Measurements from ENCODE around the gene ASAP3.

Gene ASAP3

DNA sequence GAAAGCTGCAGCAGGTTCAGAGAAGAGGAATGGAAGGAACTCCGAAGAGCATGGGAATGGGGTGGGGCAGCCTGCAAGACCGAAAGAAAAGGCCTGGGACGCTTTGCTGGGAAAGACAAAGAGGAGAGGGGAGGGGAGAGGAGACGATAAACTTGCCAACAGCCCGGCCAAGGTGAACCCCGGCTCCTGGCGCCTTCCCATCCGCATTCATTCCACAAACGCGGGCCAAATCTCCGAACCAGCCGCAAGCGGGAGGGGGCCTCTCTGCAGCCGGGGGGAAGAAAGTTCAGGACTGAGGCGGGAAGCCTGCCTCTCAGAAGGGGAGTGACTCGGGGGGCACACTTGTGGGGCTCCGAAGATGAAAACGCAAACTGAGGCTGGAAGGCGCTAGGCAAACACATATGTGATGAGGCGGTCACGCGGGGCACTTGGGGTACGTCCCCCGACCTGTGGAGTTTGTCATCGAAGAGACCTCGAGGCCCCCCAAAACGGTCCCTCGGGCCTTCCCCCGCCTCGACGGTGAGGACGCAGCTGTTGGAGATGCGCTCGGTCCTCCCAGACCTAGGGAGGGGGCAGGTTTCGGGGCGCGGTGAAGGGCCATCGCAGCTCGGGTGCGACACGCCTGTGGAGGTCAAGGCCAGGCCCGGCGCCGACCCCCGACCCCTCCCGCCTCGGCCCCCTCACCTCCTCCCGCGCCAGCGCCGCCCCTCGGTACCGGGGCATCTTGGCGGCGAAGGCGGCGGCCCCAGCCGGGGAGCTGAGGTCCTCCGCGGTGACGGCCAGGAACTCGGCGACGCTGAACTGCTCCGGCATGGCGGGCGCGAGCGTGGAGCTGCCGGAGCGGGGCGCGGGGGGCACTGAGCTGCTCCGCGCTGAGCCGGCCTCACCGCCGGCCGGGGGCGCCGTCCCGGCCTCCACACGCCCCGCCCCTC lies at the start of gene ASAP3:
ASAP3 (minus strand) TSS at position 859 of the 932 bp plus-strand sequence; CDS start at position 813, 46 bp downstream.
- FAIRE-seq: no peak

DNA sequence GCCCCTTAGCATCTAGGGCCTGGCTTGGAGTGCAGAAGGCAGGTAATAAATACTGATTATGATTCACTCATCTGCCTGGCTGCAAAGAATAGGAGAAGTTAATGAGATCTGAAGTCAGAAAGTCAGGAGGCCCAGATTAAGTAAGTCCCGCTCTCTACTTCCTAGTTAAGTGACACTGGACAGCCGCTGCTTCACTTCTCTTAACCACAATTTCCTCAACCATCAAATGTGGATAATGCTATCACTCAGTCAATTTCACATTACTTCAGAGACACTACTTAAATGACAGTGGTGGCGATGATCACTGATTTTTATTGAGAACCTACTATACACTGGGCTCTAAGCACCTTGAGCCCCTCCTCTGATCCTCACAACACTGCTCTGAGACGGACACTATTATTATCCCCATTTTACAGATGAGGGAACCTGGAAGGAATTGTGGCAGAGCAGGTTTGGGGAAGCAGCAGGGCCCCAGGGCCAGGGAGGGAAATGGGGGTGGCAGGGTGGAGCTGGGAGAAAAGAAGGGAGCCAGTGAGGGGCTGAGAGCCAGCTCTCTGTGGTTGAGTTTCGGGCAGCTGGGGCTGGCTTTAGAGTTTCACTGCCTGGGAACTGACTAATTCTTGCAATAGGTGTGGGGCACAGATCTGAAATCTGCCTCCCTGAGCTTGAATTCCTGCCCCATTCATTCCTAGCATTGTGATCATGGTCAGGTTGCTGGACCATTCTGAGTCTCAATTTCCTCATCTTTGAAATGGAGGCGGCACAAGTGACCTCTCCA lies 49.5 kb upstream of the ASAP3 start:
- no peak for FAIRE-seq

DNA sequence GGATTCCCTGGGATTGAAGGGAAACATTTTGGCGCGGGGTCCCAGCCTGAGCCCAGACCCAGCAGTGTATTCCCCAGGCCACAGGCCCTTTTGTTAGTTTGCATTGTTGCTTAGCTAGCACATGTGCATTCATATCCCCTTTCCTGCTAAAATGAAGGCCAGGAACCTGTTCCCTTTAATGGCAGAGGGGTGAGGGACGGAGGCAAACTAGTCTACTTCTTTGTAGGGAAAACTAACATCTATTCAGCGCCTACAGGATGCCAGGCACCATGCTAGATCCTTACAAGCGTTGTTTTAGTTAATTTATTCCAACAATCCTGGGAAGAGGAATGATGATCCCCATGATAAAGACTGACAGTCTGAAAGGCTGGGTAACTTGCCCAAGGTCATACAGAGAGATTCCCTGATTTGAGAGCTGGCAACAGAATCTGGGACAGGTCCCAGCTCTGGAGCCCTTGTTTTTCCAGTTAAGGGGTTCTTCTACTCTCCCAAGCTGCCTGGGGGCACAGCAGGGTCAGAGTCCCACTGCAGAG lies 47.6 kb upstream of the ASAP3 start:
- no peak for FAIRE-seq

DNA sequence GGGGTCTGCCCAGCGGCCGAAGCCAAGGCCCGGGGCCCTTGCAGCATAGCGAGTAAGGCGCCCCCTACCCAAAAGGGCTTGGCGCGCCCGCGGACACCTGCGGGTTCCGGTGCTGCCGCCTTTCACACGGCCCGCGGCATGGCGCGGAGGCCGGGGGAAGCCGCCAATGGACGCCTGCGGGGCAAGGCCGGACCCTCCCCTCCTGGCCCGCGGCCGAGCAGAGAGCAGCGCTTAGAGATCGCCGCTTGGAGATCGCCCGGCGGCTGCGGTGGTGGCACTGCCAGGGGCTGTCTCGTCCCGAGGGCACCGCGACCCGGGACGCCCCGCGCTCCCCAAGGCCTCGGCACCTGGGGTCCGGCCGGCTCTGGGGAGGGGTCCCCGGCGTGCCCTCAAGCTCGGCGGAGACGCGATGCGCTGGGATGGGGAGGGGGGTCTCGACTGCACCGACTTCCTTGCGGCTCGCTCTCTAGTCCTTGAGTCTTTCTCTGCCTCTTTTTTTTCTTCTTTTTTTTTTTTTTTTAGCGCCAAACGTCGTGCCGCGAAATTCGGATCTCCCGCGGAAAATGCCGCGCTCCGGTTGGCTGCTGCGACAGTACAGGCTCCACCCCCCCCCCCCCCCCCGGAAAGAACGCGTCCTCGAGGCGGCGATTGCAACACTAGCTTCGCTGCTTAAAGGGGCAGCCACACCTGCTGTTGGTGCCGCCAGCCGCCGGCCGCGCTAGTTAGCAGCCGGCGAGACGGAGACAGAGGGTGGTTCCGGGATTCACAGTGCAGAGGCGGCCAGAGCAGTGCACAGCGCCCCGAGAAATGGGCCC lies 47.0 kb upstream of the ASAP3 start, which contains the start of gene E2F2:
E2F2 (minus strand) TSS at position 487 of the 815 bp plus-strand sequence; CDS start at position 47, 440 bp downstream.
- FAIRE-seq: no peak

DNA sequence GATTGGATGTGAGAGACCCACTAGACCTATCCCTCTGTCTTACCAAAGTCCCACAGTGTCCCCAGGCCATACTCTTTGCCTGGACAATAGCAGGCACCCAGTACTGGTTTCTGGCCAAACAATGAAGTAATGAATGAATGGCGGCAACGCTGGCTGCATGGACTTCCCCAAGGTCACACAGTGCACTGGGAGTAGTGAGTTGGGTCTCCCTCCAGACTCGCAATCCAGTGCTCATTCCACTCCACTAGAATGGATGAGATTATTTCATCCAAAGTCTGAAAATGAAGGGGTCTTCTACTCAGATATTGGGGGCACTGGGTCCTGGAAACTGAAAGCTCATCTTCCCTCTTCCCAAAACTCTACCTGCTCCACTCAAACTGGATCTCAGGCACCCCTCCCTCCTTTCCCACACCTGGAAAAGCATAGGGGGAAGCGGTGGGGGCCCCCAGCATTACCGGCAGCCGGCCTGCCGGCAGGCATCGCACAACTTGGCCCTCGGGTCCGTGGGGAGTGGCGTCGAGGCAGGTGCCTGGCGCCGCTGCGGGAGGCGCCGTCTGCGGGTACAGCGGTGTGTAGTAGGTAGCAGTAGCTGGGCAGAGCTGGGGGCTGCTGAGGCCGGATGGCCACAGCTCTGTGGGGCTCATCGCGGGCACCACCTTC lies 46.2 kb upstream of the ASAP3 start:
- FAIRE-seq: no peak

DNA sequence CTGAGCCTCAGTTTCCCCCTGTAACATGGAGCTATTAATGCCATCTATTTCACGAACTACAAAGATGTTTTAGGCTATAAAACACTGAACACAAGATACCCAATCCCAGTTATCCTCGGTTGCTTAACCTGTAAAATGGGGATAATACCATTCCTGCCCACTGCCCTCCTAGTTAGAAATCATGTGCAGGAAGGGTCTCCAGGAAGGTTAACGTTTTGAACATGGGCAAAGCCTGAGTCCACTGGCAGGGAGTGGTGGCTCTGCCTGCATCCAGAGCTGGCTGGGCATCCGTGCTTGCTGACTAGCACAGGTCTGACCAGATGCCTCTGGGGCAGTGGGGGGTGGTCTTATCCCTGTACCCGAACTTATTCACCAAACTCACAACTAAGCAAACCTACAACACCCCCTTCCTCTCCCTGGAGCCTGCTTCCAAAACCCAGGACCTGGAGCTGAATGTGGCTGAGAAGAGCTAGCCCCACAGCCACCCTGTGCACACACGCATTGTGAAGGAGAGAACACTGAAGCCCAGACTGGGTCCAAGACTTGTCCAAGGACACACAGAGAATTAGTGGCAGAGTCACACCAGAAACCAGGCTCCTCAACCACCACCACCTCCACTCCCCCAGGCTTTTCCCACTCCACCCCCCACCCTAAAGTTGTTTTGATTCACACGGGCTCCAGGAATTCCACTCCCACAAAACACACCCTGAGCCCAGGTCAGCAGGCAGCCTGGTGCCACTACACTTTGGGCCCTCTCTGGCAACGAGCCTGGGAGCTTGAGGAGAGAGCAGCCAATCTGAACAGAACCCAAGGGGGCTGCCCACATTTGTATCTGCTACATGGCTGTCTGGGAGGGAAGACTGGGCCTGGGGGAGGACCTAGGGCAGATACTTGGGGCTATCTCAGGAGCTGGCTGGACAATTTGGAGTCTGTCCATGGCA lies 45.4 kb upstream of the ASAP3 start:
- no peak for FAIRE-seq

DNA sequence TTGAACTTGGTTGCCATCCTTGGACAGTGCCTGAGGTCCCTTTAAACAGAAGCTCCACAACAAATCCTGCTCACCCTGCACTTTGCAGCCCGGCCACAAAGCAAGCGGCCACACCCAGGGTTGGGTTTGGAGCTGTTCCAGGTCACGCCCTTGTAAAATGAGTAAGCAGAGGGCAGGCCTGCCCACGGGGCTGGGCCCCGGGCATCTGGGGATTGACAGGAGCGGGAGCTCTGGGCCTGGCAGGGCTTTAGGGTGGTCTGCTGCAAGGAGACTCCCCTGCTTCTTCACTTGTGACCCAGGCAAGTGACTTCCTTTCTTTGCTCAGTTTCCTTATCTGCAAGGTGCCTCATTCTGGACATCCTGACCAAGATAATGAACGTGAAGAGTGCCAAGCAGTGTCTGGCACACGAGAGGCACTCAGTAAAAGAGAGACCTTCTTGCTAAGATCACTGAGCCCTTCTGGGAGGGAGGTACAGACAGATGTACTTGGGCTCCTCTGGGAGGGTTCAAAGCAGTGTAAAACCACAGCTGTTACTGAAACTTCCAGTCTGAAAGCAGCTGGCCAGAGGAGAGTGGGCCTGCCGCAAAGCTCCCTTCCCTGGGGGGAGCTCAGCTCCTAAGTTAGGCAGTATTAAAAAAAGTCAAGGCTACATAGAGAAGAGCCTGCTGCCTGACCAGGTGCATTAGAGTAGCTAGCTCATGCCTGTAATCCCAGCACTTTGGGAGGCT lies 44.4 kb upstream of the ASAP3 start:
- no peak for FAIRE-seq

DNA sequence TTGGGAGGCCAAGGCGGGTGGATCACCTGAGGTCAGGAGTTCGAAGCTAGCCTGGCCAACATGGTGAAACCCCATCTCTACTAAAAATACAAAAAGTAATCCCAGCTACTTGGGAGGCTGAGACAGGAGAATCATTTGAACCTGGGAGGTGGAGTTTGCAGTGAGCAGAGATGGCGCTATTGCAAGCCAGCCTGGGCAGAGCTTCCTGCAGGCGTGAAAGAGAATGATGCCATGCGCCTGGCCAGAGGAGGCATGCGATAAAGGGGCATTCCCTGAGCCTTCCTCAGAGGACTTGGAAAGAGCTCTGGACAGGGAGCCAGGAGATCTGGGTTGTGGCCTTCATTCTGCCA lies 43.9 kb upstream of the ASAP3 start:
- no peak for FAIRE-seq

DNA sequence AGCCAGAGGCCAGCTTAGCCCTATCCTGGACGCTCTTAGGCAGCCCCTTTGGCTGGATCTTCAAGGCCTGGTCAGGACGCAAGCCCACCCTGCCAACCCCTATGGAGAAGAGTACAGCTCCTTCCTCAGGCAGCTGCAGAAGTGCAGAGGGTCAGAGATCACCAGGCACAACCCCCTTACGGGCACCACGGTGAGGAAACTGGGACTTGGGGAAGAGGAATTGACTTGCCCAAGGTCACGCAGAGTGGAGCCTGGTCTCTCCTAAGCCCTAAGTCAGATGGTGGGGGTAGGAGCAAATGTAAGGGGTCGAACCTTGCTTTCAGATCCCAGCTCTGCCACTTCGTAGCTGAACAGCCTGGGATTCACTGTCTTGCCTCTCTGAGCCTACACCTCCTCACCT lies 43.4 kb upstream of the ASAP3 start:
- FAIRE-seq: no peak

DNA sequence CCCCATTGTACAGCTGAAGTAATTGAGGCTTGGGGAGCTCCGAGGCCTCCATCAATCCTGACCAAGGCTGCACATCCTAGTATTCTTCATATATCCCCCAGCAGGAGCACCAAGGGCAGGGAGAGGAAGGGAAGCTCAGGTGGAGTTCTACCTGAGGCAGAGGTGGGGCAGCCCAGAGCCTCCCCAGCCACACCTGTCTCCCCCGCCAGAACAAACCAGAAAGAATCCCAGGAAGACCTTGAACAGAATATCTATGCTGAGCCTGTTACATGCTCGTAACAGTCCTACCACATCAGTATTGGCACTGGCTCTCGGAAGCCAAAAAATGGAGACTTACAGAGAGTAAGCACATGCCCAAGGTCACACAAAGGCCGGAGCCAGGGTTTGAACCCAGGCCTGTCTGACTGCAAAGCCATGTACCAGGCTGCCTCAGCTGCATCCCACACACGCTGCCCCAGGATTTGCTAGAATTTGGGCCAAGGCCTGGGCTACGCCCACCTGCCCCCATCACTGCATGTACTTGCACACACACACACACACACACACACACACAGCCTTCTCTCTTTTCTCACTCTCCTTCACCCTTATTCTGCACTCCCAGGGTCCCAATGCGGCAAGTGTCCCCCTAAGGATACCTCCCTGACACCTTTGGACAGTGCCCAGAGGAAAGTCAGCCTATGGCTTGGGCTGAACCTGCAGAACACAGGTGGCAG lies 42.5 kb upstream of the ASAP3 start:
- no peak for FAIRE-seq

DNA sequence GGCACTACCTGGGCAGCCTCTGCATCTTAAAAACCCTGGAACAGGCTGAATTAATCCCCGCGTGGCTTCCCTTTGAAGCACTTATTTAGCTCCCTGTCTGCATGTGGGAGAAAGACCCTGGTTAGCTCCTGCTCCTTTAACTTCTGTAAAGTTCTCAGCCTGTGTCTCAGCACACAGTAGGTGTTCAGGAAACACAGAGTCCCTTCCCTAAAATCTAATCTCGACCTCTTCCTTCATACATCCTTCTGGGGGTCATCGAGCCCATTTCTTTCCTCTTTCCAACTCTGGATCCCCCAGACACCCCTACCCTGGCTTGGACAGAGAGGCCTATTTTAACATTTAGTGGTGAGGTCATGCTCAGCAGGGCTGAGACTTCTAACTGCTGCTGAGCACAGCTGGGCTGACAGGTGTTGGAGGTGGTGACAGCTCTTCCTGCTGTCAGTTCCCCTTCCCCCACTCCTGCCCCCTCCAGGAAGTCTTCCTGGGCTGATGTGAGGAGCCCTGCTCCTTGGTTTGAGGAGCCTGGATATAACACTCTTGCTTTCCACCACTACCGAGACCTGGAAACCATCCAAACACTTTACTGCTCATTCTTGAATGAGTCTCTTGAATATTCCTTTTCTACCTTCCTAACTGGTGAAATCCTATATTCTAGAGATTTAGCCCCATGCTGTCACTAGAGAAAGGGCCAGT lies 41.7 kb upstream of the ASAP3 start:
- FAIRE-seq: no peak

DNA sequence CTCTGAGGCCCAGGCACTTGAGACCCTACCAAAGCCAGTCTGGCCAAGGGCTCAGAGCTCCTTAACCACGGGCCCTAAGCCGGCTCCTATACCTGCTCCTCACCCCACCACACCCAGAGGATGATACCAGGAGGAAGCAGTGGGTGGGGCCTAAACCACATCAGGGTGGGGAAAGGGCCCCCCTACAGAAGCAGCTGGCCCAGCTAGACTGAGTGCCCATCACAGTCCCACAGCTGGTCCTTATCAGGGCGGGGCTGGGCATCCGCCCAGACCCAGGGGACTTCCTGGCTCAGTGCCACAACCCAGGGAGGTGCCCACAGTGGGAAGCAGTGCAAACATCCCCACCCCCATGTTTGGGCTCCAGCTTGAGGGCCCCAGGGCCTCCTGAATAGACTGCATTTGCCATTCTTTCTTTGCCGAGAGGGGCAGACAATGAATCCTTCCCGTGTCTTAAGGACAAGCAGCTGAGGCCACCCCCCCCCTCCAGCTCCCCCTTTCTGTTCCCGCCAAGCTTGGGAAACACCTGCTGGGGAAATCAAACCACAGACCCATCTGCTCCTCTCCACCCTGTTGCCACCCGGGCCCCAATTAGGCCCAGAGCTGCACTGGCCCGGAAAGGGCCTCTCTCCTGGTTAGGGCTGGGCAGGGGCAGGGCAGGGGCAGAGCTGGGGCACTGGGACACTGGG lies 40.9 kb upstream of the ASAP3 start:
- FAIRE-seq: no peak

DNA sequence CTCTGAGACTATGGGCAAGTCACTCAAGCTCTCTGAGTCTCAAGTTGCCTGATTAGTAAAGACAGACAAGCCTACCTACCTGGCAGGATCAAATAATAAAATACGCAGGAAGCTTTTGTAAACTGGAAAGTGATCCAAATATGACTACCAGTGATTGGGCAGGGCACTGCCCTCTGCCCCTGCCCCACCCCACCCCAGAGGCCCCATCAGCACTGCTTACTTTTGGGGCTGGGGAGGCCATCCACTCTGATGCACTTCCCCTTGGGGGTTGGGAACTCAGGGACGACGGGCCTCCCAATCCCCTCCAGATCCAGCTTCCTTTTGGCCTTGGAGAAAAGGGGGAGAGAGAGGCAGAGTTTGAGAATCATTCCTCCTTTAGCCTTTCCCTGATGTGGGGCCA lies 40.2 kb upstream of the ASAP3 start:
- FAIRE-seq: no peak

DNA sequence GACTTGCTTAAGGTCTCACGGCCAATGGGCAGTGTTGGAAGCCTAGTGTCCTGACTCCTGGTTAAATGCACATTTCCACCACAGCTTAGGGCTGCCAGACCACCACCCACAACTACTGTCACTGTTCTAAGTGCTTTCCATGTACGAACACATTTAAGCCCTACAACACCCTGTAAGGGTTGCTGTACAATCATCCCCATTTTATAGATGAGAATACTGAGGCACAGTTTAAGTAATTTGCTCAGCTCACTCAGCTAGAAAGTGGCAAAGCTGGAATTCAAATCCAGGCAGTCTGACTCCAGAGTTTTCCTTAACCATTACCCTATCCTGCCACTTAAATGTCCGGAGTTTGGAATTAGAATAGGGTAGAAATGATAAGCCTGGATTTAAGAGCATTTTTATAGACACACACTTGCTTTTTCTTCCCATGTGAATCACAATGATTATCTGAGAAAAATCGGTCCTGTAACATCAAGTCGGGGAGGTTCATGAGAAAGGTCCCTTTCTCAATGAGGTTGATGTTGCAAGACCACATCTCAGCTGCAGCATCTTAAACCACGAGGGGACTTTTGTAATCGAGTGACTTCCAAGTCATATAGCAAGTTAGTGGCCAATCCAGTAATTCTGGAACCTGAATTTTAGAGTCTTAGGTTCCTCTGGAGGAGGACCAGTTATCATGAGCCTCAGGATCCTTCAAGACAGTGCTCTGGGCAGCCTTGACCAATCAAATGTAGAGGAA lies 38.4 kb upstream of the ASAP3 start:
- FAIRE-seq: no peak

DNA sequence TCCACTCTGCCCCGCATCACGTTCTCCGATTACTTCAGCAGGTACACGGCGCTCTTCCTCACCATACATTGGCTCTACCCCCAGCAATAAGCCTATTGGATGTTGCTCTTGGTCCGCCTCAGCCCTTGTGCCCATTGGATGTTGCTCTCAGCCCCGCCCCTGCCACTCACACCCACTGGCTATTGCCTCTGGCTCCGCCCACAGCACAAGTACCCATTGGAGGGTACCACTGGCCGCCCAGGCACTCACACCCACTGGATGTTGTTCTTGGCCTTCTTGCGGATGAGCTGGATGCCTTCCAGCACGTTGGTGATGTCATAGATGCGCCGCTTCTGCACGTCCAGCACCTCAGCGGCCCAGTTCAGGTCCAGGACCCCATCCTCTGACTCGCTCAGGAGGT lies 37.6 kb upstream of the ASAP3 start:
- FAIRE-seq: no peak

DNA sequence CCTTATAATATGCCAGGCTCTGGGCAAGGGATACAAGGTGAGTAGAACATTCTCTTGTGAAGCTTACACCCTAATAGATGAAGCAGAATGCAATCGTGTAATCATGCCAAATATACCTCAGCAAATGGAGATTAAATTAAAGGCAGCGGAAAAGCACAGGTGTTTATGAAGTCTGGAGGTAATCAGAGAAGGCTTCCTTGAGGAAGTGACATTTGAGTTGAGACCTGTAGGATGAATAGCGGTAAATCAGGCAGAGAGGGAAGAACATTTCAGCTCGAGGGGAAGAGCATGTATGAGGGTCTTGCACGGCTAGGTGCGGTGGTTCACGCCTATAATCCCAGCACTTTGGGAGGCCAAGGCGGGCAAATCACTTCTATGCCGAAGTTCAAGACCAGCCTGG lies 33.6 kb upstream of the ASAP3 start:
- no peak for FAIRE-seq

DNA sequence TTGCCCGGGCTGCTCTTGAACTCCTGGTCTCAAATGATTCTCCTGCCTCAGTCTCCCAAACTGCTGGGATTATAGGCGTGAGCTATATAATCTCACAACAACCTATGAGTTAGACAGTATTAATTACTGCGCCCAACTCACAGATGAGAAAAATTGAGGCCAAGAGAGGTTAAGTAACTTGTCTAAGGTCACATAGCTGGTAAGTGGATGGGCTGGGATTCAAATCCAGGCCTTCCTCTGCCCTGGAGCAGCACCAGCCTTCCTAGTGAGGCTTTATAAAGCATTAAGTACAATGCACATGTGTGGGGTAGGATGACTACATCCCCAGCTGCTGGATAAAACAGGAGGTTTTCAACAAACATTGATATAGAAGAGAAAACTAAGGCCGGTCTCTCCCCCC lies 31.9 kb upstream of the ASAP3 start:
- no peak for FAIRE-seq
